ENCODE results near the gene ANP32B.

Gene ANP32B

DNA sequence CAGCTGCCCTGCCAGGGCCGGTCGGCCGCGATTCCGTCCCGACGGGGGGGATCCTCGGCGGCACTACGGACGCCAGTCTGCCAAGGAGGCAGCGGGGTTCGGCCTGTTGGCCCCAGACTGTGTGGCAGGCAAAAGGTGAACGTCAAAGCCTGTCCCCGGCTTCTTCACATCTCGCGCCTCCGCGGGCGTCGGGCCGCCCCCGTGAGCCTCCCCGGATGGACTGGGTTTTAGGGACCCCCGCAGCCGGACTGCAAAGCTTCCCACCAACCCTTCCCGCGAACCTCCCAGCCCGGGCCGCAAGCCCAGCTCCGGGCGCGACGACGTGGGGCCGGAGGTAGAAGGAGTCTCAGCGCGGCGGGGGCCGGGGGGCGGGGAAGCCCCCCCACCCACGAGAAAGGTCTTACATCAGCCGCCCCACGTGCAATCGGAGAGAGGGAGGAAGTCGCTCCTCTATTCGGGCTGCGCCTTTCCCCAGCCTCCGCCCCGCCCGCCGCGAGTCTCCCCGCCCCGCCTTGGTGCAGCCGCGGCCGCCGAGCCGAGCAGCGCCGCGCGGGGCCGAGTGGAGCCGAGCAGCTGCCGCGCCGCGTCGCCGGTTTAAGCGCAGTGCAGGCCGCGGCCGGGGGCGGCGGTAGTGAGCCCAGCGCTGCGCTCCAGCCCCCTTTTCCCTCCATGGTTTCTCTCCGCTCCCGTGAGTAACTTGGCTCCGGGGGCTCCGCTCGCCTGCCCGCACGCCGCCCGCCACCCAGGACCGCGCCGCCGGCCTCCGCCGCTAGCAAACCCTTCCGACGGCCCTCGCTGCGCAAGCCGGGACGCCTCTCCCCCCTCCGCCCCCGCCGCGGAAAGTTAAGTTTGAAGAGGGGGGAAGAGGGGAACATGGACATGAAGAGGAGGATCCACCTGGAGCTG, at the start of gene ANP32B:
ANP32B (plus strand) TSS at position 659 of the 906 bp plus-strand sequence; CDS start at position 874, 215 bp downstream.
- peak within 1 kb of the TSS; percentile 81 for H3K4me3 ChIP-seq (ENCODE audit: low read depth, low read length)
- TF ChIP-seq, protein P1, sequence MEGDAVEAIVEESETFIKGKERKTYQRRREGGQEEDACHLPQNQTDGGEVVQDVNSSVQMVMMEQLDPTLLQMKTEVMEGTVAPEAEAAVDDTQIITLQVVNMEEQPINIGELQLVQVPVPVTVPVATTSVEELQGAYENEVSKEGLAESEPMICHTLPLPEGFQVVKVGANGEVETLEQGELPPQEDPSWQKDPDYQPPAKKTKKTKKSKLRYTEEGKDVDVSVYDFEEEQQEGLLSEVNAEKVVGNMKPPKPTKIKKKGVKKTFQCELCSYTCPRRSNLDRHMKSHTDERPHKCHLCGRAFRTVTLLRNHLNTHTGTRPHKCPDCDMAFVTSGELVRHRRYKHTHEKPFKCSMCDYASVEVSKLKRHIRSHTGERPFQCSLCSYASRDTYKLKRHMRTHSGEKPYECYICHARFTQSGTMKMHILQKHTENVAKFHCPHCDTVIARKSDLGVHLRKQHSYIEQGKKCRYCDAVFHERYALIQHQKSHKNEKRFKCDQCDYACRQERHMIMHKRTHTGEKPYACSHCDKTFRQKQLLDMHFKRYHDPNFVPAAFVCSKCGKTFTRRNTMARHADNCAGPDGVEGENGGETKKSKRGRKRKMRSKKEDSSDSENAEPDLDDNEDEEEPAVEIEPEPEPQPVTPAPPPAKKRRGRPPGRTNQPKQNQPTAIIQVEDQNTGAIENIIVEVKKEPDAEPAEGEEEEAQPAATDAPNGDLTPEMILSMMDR (IDR thresholded peaks at IDR 0.05; ENCODE audit: borderline replicate concordance, insufficient read depth, low read depth, low read length), result peak; percentile 96

DNA sequence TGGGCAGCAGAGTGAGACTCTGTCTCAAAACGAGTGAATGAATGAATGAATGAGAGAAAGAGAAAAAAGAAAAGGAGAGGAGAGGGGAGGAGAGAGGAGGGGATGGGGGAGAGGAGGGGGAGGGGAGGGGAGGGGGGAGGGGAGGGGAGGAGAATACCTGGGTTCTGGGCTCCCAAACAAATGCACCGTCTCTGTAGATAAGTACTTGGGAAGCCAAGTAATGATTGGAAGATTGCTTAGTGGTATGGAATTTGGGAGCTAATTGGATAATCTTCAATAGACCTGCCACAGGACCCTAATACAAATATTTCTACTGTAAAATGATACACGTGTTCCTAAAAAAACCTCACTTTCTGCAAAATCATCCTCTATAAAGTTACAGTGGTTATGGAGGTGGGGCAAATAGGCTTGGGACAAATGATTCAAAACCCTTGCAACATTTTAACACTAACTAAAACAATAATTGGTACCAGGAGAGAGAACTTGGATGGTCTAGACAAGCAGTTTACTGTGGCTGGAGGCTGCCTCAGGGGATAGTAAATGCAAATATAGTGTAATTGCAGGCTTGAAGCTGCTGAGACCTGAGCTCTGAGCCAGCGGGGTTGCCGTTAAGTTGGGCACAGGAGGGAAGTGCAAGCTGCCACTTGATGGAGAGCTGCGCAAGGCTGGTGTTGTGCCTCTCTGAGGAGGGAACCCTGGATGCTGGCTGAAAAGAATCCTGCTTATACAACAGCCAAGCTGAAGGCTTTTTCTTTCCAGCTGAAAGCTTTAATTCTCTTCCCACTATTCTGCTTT, 48.6 kb upstream of the ANP32B start:
- no peak overlapping the region for H3K4me3 ChIP-seq (ENCODE audit: low read depth, low read length)
- TF ChIP-seq, protein P1 (IDR thresholded peaks at IDR 0.05; ENCODE audit: borderline replicate concordance, insufficient read depth, low read depth, low read length), result no peak

DNA sequence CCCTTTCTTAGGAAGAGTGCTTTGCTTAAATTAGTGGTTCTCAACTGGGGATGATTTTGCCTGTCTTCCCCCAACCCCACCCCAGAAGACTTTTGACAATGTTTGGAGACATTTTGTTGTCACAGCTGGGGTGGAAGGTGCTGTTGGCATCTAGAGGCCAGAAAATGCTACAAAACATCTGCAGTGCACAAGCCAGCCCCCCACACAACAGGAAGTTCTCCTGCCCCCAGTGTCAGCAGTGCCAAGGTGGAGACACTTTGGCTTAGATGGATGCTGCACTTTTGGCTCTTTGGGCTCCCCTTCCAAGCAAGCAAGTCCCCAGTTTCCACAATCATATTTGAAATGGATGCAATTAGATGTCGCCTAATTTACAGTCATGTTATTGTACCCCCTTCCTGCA, 47.9 kb upstream of the ANP32B start:
- TF ChIP-seq, protein P1 (IDR thresholded peaks at IDR 0.05; ENCODE audit: borderline replicate concordance, insufficient read depth, low read depth, low read length), result no peak
- H3K4me3 ChIP-seq (ENCODE audit: low read depth, low read length), result no peak overlapping the region

DNA sequence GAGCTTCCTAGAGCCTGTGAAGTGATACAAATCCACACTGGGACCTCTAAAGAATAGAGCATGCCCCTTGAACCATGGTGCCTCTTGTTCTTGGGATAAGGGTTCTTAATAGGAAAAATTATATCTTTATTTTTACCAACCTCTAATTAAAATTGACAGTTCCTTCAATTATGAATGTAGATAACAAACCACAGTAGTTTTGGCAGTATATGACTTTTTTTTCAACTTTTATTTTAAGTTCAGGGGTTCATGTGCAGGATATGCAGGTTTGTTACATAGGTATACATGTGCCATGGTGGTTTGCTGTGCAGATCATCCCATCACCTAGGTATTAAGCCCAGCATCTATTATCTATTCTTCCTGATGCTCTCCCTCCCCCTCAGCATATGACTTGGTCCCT, 46.1 kb upstream of the ANP32B start:
- TF ChIP-seq, protein P1 (IDR thresholded peaks at IDR 0.05; ENCODE audit: borderline replicate concordance, insufficient read depth, low read depth, low read length), result no peak
- no peak overlapping the region for H3K4me3 ChIP-seq (ENCODE audit: low read depth, low read length)

DNA sequence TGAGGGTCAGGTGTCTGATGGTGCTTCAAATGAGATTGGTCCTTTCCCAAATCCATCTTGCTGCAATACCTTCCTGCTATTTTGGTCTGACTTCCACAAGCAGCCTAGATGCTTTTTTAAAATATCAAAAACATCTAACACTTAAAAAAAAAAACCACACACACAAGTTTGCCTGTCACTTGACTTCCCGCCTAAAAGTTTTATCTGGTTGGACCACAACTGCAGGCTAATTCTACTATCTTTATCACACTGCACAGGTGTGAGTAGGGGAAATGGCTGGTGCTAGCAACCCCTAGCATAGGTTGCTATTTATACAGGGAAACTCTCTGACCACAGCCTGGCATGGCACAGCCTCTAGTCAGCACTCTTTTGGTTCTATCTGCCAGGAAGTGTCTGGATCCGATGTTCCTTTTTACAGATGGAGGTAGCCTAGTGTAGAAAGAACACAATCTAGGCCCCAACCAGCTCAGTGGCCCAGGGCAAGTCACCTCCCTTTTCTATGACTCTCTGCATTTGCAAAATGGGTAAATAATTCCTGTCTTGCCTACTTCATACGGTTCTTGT, 45.0 kb upstream of the ANP32B start, which contains the start of gene HEMGN:
HEMGN (minus strand) TSS at position 92 of the 564 bp plus-strand sequence; CDS start at position 56, 36 bp downstream.
- H3K4me3 ChIP-seq (ENCODE audit: low read depth, low read length), result no peak within 1 kb of the TSS
- TF ChIP-seq, protein P1 (IDR thresholded peaks at IDR 0.05; ENCODE audit: borderline replicate concordance, insufficient read depth, low read depth, low read length), result no peak

DNA sequence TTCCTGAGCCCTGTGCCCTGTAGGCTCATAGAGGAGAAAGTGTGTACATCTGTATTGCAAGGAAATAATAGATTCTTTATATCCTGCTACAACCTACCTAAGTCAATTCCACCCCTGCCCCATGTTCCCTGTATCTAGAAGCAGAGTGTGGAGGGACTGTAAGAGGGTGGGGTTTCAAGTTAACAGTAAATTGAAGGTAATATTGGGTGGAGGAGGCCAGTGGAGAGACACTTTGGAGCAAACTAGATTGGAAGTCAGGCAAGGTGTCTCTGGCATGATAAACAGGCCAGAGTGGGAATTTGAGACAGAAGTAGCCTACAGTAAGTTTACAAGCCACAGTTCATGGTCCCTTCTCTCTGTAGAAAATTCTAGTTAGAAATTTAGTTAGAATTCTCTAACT, 42.9 kb upstream of the ANP32B start:
- H3K4me3 ChIP-seq (ENCODE audit: low read depth, low read length), result no peak overlapping the region
- TF ChIP-seq, protein P1 (IDR thresholded peaks at IDR 0.05; ENCODE audit: borderline replicate concordance, insufficient read depth, low read depth, low read length), result no peak

Measured in GM12875 (cell line).